GM12864 (cell line): ENCODE results near the gene EPB41.
"Not testable (repeated sequence)": the region's sequence is repeated elsewhere in the genome, so short reads cannot be mapped to it uniquely, and the experiment has no call there.

ENCODE experiments used
- DNase-seq: peaks from one replicate; pipeline ENCODE4 v3.0.0-alpha.2; 2011; ENCODE audit warnings: low read depth
- H3K4me3 ChIP-seq: 2 replicates; pipeline ENCODE4 v1.5.1; 2011; ENCODE audit warnings: mild to moderate bottlenecking, low read depth, low read length, control low read depth
- TF ChIP-seq, protein P1 (sequence below): IDR thresholded peaks from 2 replicates; pipeline ENCODE4 v1.5.1; 2011; ENCODE audit warnings: low read depth, mild to moderate bottlenecking, moderate library complexity, low read length, control low read depth, inconsistent platforms; ENCODE audit errors: missing control alignments

Gene EPB41

GRCh38 chr1:29128739-29129138 is 214.4 kb downstream of the EPB41 start:
- TF ChIP-seq, protein P1, sequence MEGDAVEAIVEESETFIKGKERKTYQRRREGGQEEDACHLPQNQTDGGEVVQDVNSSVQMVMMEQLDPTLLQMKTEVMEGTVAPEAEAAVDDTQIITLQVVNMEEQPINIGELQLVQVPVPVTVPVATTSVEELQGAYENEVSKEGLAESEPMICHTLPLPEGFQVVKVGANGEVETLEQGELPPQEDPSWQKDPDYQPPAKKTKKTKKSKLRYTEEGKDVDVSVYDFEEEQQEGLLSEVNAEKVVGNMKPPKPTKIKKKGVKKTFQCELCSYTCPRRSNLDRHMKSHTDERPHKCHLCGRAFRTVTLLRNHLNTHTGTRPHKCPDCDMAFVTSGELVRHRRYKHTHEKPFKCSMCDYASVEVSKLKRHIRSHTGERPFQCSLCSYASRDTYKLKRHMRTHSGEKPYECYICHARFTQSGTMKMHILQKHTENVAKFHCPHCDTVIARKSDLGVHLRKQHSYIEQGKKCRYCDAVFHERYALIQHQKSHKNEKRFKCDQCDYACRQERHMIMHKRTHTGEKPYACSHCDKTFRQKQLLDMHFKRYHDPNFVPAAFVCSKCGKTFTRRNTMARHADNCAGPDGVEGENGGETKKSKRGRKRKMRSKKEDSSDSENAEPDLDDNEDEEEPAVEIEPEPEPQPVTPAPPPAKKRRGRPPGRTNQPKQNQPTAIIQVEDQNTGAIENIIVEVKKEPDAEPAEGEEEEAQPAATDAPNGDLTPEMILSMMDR: no peak
- DNase-seq: no peak
- no peak overlapping the region for H3K4me3 ChIP-seq

- TF ChIP-seq, protein P1: no peak
Observed at GRCh38 chr1:29129916-29130315, 215.5 kb downstream of the EPB41 start.

GRCh38 chr1:29131056-29131455 is 216.7 kb downstream of the EPB41 start:
- DNase-seq, H3K4me3 ChIP-seq: not testable (repeated sequence)

More at GRCh38 chr1:29129916-29130315, 215.5 kb downstream of the EPB41 start:
- H3K4me3 ChIP-seq: no peak overlapping the region
- DNase-seq: no peak

DNA sequence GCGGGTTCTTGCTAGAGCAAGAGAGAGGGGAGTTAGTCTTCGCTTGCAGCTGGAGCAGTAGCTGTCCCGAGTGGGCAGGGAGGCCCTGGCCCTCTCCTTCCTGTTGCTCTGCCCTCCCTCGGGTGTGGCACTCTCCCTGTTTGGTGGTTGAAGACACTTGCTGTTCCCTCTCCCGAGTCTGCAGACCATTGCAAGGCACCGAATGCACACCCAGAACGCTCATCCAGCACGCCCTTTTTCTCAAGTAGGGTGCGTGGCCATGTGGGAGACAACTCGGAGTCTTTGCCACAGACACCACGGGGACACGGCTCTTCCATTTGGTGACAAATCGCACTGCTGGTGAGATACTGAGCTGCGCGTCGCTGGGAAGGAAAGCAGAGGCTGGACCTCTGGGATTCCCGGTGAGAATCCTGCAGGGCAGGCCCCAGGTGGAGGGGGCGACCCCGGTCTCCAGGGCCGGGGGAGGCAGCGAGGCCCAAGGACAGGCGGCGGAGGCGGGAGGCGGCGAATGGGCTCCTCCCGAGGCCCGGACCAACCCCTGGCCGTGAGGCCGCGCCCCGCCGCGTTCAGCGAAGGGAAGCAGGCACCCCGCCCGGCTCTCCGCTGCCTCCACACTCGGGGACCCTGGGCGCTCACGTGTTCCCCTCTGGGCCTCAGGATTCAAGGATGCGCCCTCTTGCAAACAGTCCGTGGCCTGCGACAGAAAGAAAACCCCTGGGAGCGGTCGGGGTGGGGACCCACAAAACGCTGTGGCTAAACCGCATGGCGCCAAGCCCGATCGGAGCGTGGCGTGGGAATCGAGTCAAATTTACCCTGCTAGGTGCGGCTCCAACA is 219.7 kb downstream of the EPB41 start:
- TF ChIP-seq, protein P1: no peak
- DNase-seq: no peak

GRCh38 chr1:29134695-29135028 is 220.3 kb downstream of the EPB41 start:
- H3K4me3 ChIP-seq: no peak overlapping the region
- TF ChIP-seq, protein P1: no peak
- no peak for DNase-seq

More for the DNA sequence above, 219.7 kb downstream of the EPB41 start:
- H3K4me3 ChIP-seq: no peak overlapping the region

DNA sequence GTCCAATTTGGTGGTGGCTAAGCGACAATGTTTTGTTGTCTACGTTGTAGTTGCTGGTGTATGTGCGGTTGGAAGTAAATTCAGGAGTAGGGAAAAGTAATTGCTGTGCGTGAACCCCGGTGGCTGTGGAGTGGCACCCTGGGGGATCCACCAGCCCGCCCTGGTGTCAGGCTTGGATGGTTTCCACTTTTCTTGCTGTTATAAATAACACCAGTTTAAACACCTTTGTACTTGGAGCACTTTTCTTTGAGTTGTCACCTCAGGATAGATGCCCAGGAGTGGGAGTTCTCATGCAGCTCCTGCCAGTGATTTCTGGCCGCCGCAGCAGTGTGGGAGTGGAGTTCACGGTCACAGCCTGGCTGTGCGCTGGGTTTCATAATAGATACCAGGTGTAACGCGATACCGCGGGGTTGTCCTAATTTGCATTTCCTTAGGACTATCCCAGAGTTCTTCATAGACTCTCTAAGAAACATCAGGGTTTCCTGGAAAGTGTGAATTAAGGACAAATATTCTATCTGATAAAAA is 222.1 kb downstream of the EPB41 start:
- no peak overlapping the region for H3K4me3 ChIP-seq
- TF ChIP-seq, protein P1: no peak
- DNase-seq: no peak

- TF ChIP-seq, protein P1: no peak
- DNase-seq: no peak
- no peak overlapping the region for H3K4me3 ChIP-seq
Observed at GRCh38 chr1:29142714-29143113, 228.3 kb downstream of the EPB41 start.
